Lung microvascular endothelial cell (primary cell): ENCODE measurements around the gene RNF8. TPM values are rescaled to one million over a fixed set of nuclear protein-coding genes. Genes with fewer than 3 reads are reported as not detected.
"Not testable (repeated sequence)": the region's sequence is repeated elsewhere in the genome, so short reads cannot be mapped to it uniquely, and the experiment has no call there.

Source experiments
- DNase-seq, 2 donors: peaks; one replicate each; pipeline versions ENCODE4 v3.0.0 to v3.0.0-alpha.2; 2010; ENCODE audit warnings: low read depth in 2 of 2
- total RNA-seq: library from RNA; depleted of rRNA; stranded (reverse); fragments of >200 nt; gene quantifications from 2 replicates; pipeline ENCODE4 v1.2.1, GENCODE V29; 2014

Gene RNF8
- total RNA-seq, 1 donor from 2014 or later = 20.8 TPM

- DNase-seq = not testable (repeated sequence)
Measured at GRCh38 chr6:37443216-37443542, 89.4 kb downstream of the RNF8 start.

Other genes starting within 250 kb of the RNF8 start
- 0.40 and 0.65 TPM in 2 replicates for gene PIM1, start 183.8 kb upstream of the RNF8 start, total RNA-seq
- 5.9 and 9.7 TPM in 2 replicates for gene TBC1D22B, start 96.2 kb upstream of the RNF8 start, total RNA-seq
- 7.4 and 8.5 TPM in 2 replicates for gene TMEM217, start 95.8 kb upstream of the RNF8 start, total RNA-seq
- 22.4 and 25.4 TPM in 2 replicates for gene CMTR1, start 79.2 kb downstream of the RNF8 start, total RNA-seq
- 16.8 and 17.5 TPM in 2 replicates for gene CCDC167, start 145.9 kb downstream of the RNF8 start, total RNA-seq